HepG2 (cell line): ENCODE results near the gene DAB2IP. TPM values are rescaled to one million over a fixed set of nuclear protein-coding genes. Genes with fewer than 3 reads are reported as not detected.

ENCODE experiments used
- AKAP8 ChIP-seq: sonication (generic); formaldehyde crosslinking; IDR thresholded peaks from 2 replicates; pipeline ENCODE4 v1.5.1; 2020; ENCODE audit warnings: mild to moderate bottlenecking, missing genetic modification reagents
- CC2D1A ChIP-seq: sonication (generic); formaldehyde crosslinking; IDR thresholded peaks from 2 replicates; pipeline ENCODE4 v1.8.1; 2023; ENCODE audit warnings: mild to moderate bottlenecking, missing genetic modification reagents
- ELF4 ChIP-seq: sonication (generic); formaldehyde crosslinking; IDR thresholded peaks from 2 replicates; pipeline ENCODE4 v1.5.0; 2020; ENCODE audit warnings: missing genetic modification reagents, mild to moderate bottlenecking, moderate library complexity, borderline replicate concordance
- FOXK2 ChIP-seq: fragments of 450-650 bp; IDR thresholded peaks from 2 replicates; pipeline ENCODE4 v1.6.1; 2016
- HDAC1 ChIP-seq: sonication (generic); formaldehyde crosslinking; IDR thresholded peaks from 2 replicates; pipeline ENCODE4 v1.5.1; 2020; ENCODE audit warnings: mild to moderate bottlenecking, missing genetic modification reagents
- HIVEP1 ChIP-seq: sonication (generic); formaldehyde crosslinking; IDR thresholded peaks from 2 replicates; pipeline ENCODE4 v1.4.0; 2020; ENCODE audit warnings: mild to moderate bottlenecking, missing genetic modification reagents
- NFE2L1 ChIP-seq: sonication (generic); formaldehyde crosslinking; IDR thresholded peaks from 2 replicates; pipeline ENCODE4 v1.4.0; 2020; ENCODE audit warnings: missing genetic modification reagents, mild to moderate bottlenecking, borderline replicate concordance
- PCBP2 ChIP-seq: fragments of 200-400 bp; formaldehyde crosslinking; optimal IDR thresholded peaks from 2 replicates; pipeline ENCODE3; 2018; ENCODE audit warnings: low read length, low read depth; ENCODE audit not compliant: poor library complexity, severe bottlenecking
- TARDBP ChIP-seq: sonication (generic); formaldehyde crosslinking; IDR thresholded peaks from 2 replicates; pipeline ENCODE4 v1.8.0; 2022; ENCODE audit warnings: mild to moderate bottlenecking, missing genetic modification reagents
- TMF1 ChIP-seq: sonication (generic); formaldehyde crosslinking; IDR thresholded peaks from 2 replicates; pipeline ENCODE4 v1.8.1; 2022; ENCODE audit warnings: low read depth, missing genetic modification reagents
- ZNF30 ChIP-seq: sonication (generic); formaldehyde crosslinking; IDR thresholded peaks from 2 replicates; pipeline ENCODE4 v1.5.0; 2020; ENCODE audit warnings: mild to moderate bottlenecking, missing genetic modification reagents
- ZNF329 ChIP-seq: sonication (generic); formaldehyde crosslinking; IDR thresholded peaks from 2 replicates; pipeline ENCODE4 v1.9.0; 2021; ENCODE audit warnings: low read depth, mild to moderate bottlenecking, missing genetic modification reagents
- ZNF335 ChIP-seq: sonication (generic); formaldehyde crosslinking; IDR thresholded peaks from 2 replicates; pipeline ENCODE4 v1.4.0; 2020; ENCODE audit warnings: missing genetic modification reagents
- ZNF33B ChIP-seq: sonication (generic); formaldehyde crosslinking; IDR thresholded peaks from 2 replicates; pipeline ENCODE4 v1.5.1; 2020; ENCODE audit warnings: mild to moderate bottlenecking, missing genetic modification reagents
- ZNF652 ChIP-seq: IDR thresholded peaks from 2 replicates; pipeline ENCODE4 v1.6.1; 2016; ENCODE audit warnings: low read depth, borderline replicate concordance
- ZSCAN21 ChIP-seq: sonication (generic); formaldehyde crosslinking; IDR thresholded peaks from 2 replicates; pipeline ENCODE4 v1.8.0; 2022; ENCODE audit warnings: mild to moderate bottlenecking, missing genetic modification reagents, moderate library complexity, borderline replicate concordance
- polyA plus RNA-seq, 8 experiments: library from polyadenylated mRNA; depleted of rRNA in 3 of 8; stranded (reverse) in 7 of 8; unstranded in 1 of 8; fragments of >200 nt; fragmentation: Illumina TruSeq in 4 of 8; extraction: Trizol in 4 of 8; gene quantifications; 2 replicates each; pipeline versions ENCODE4 v1.2.1 to v1.2.3, GENCODE V29; 2011 to 2016; ENCODE audit warnings: low read depth in 4 of 8, missing spikeins in 1 of 8, mixed read lengths in 1 of 8; ENCODE audit not compliant: insufficient read depth in 1 of 8
- total RNA-seq, 5 experiments: library from RNA; depleted of rRNA; stranded (reverse); fragments of >200 nt; fragmentation: Illumina TruSeq; extraction: Trizol; gene quantifications; 2 replicates each; pipeline ENCODE4 v1.2.3, GENCODE V29; 2016; ENCODE audit warnings: low read depth in 1 of 5
- TF ChIP-seq, protein P1 (sequence below): sonication (generic); formaldehyde crosslinking; IDR thresholded peaks from 2 replicates; pipeline ENCODE4 v1.8.1; 2022; ENCODE audit warnings: low read depth, mild to moderate bottlenecking, missing genetic modification reagents
- TF ChIP-seq, protein P2 (sequence below): sonication (generic); formaldehyde crosslinking; IDR thresholded peaks from 2 replicates; pipeline ENCODE4 v1.4.0; 2020; ENCODE audit warnings: low read depth, mild to moderate bottlenecking, missing genetic modification reagents
- TF ChIP-seq, protein P3 (sequence below): sonication (generic); formaldehyde crosslinking; IDR thresholded peaks from 2 replicates; pipeline ENCODE4 v1.4.0; 2020; ENCODE audit warnings: missing genetic modification reagents
- TF ChIP-seq, protein P4 (sequence below): fragments of 450-650 bp; IDR thresholded peaks from 2 replicates; pipeline ENCODE4 v1.6.1; 2017
- TF ChIP-seq, protein P5 (sequence below): sonication (generic); formaldehyde crosslinking; IDR thresholded peaks from 2 replicates; pipeline ENCODE4 v1.5.1; 2020; ENCODE audit warnings: mild to moderate bottlenecking, moderate library complexity, missing genetic modification reagents

Gene DAB2IP
- total and polyA plus RNA-seq, 2 of the 13 experiments (the other 11 are each of a cell fraction or from before 2014, with no cell fraction given): 25.3 to 37.9 TPM

DNA sequence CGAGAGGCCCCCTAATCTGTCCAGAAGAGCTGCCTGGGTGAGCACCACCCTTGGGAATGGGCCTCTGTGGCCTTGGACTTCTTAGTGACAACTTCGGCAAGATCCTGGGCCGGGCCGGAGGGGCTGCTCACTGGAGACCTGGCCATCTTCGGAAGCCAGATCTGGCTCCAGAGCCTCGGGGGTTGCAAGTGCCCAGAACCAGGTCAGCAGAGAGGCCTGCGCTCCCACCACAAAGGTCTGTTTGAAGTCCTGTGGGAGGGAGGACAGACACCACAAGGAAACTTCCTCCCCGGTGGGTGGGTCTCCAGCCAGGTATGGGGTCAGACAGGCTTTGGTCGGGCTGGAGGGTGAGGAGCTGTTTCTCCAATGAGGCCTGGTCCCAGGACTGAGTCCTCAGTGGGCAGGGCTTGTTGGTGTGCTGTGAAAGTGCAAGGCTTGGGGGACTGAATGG, 86.1 kb downstream of the DAB2IP start (continued):
- TF ChIP-seq, protein P1, sequence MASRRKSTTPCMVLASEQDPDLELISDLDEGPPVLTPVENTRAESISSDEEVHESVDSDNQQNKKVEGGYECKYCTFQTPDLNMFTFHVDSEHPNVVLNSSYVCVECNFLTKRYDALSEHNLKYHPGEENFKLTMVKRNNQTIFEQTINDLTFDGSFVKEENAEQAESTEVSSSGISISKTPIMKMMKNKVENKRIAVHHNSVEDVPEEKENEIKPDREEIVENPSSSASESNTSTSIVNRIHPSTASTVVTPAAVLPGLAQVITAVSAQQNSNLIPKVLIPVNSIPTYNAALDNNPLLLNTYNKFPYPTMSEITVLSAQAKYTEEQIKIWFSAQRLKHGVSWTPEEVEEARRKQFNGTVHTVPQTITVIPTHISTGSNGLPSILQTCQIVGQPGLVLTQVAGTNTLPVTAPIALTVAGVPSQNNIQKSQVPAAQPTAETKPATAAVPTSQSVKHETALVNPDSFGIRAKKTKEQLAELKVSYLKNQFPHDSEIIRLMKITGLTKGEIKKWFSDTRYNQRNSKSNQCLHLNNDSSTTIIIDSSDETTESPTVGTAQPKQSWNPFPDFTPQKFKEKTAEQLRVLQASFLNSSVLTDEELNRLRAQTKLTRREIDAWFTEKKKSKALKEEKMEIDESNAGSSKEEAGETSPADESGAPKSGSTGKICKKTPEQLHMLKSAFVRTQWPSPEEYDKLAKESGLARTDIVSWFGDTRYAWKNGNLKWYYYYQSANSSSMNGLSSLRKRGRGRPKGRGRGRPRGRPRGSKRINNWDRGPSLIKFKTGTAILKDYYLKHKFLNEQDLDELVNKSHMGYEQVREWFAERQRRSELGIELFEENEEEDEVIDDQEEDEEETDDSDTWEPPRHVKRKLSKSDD: no peak
- no peak for TF ChIP-seq ZNF30
- peak; percentile 23; the same call in 1 of the 2 replicates for TF ChIP-seq ZNF33B (CRISPR knock-in tag)
- TF ChIP-seq, protein P2, sequence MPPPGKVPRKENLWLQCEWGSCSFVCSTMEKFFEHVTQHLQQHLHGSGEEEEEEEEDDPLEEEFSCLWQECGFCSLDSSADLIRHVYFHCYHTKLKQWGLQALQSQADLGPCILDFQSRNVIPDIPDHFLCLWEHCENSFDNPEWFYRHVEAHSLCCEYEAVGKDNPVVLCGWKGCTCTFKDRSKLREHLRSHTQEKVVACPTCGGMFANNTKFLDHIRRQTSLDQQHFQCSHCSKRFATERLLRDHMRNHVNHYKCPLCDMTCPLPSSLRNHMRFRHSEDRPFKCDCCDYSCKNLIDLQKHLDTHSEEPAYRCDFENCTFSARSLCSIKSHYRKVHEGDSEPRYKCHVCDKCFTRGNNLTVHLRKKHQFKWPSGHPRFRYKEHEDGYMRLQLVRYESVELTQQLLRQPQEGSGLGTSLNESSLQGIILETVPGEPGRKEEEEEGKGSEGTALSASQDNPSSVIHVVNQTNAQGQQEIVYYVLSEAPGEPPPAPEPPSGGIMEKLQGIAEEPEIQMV: no peak
- TF ChIP-seq HDAC1: no peak; the same call in 1 of the 2 replicates
- no peak; the same call in 1 of the 2 replicates for TF ChIP-seq ZNF335 (CRISPR knock-in tag)
- TF ChIP-seq, protein P3, sequence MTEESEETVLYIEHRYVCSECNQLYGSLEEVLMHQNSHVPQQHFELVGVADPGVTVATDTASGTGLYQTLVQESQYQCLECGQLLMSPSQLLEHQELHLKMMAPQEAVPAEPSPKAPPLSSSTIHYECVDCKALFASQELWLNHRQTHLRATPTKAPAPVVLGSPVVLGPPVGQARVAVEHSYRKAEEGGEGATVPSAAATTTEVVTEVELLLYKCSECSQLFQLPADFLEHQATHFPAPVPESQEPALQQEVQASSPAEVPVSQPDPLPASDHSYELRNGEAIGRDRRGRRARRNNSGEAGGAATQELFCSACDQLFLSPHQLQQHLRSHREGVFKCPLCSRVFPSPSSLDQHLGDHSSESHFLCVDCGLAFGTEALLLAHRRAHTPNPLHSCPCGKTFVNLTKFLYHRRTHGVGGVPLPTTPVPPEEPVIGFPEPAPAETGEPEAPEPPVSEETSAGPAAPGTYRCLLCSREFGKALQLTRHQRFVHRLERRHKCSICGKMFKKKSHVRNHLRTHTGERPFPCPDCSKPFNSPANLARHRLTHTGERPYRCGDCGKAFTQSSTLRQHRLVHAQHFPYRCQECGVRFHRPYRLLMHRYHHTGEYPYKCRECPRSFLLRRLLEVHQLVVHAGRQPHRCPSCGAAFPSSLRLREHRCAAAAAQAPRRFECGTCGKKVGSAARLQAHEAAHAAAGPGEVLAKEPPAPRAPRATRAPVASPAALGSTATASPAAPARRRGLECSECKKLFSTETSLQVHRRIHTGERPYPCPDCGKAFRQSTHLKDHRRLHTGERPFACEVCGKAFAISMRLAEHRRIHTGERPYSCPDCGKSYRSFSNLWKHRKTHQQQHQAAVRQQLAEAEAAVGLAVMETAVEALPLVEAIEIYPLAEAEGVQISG (CRISPR knock-in tag): no peak
- TF ChIP-seq TMF1 (CRISPR knock-in tag): no peak
- TF ChIP-seq, protein P4, sequence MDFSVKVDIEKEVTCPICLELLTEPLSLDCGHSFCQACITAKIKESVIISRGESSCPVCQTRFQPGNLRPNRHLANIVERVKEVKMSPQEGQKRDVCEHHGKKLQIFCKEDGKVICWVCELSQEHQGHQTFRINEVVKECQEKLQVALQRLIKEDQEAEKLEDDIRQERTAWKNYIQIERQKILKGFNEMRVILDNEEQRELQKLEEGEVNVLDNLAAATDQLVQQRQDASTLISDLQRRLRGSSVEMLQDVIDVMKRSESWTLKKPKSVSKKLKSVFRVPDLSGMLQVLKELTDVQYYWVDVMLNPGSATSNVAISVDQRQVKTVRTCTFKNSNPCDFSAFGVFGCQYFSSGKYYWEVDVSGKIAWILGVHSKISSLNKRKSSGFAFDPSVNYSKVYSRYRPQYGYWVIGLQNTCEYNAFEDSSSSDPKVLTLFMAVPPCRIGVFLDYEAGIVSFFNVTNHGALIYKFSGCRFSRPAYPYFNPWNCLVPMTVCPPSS: no peak
- no peak for TF ChIP-seq ELF4
- TF ChIP-seq PCBP2: no peak
- no peak for TF ChIP-seq AKAP8 (CRISPR knock-in tag)
- no peak for TF ChIP-seq ZNF652 (CRISPR knock-in tag)
- TF ChIP-seq NFE2L1 (CRISPR knock-in tag): no peak
- no peak for TF ChIP-seq FOXK2
- no peak for TF ChIP-seq ZSCAN21 (CRISPR knock-in tag)
- TF ChIP-seq HIVEP1: no peak
- TF ChIP-seq ZNF329: no peak
- no peak for TF ChIP-seq CC2D1A (CRISPR knock-in tag)
- TF ChIP-seq, protein P5, sequence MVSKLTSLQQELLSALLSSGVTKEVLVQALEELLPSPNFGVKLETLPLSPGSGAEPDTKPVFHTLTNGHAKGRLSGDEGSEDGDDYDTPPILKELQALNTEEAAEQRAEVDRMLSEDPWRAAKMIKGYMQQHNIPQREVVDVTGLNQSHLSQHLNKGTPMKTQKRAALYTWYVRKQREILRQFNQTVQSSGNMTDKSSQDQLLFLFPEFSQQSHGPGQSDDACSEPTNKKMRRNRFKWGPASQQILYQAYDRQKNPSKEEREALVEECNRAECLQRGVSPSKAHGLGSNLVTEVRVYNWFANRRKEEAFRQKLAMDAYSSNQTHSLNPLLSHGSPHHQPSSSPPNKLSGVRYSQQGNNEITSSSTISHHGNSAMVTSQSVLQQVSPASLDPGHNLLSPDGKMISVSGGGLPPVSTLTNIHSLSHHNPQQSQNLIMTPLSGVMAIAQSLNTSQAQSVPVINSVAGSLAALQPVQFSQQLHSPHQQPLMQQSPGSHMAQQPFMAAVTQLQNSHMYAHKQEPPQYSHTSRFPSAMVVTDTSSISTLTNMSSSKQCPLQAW (CRISPR knock-in tag): no peak
- no peak for TF ChIP-seq TARDBP (CRISPR knock-in tag)
